CD14-positive monocyte (primary cell): ENCODE measurements around the gene FCRL3. TPM values are rescaled to one million over a fixed set of nuclear protein-coding genes. Genes with fewer than 3 reads are reported as not detected.

Experiments
- DNase-seq, 3 donors: peaks; one replicate each; pipeline ENCODE4 v3.0.0-alpha.2; 2011 to 2022
- H2AFZ ChIP-seq: 2 replicates; pipeline ENCODE4 v1.6.0; 2012; ENCODE audit warnings: mild to moderate bottlenecking, low read depth, low read length, inconsistent platforms; ENCODE audit not compliant: insufficient read depth, poor library complexity, severe bottlenecking
- H3K27ac ChIP-seq, 2 donors: 1 replicate in 1 of 2; 2 replicates in 1 of 2; pipeline ENCODE4 v1.5.1; 2012 to 2013; ENCODE audit warnings: low read length in 2 of 2, control low read depth in 1 of 2, inconsistent platforms in 1 of 2, low read depth in 1 of 2, mild to moderate bottlenecking in 1 of 2
- H3K27me3 ChIP-seq, 2 donors: one replicate each; pipeline versions ENCODE4 v1.6.0 to v1.6.1; 2011 to 2013; ENCODE audit warnings: low read length in 2 of 2; ENCODE audit not compliant: control insufficient read depth in 2 of 2, insufficient read depth in 2 of 2
- H3K36me3 ChIP-seq, 2 donors: replicated peaks in 1 of 2; 1 replicate in 1 of 2; 2 replicates in 1 of 2; pipeline versions ENCODE4 v1.5.1 to v1.6.1; 2012 to 2013; ENCODE audit warnings: low read length in 2 of 2, control low read depth in 1 of 2, inconsistent platforms in 1 of 2, mild to moderate bottlenecking in 1 of 2; ENCODE audit not compliant: insufficient read depth in 2 of 2, control insufficient read depth in 1 of 2
- H3K4me1 ChIP-seq, 2 donors: 1 replicate in 1 of 2; 2 replicates in 1 of 2; pipeline versions ENCODE4 v1.5.1 to v1.6.1; 2012 to 2013; ENCODE audit warnings: low read length in 2 of 2, control low read depth in 1 of 2, inconsistent platforms in 1 of 2, mild to moderate bottlenecking in 1 of 2, moderate library complexity in 1 of 2; ENCODE audit not compliant: insufficient read depth in 2 of 2, control insufficient read depth in 1 of 2
- H3K4me2 ChIP-seq: replicated peaks from 2 replicates; pipeline ENCODE3; 2012; ENCODE audit warnings: low read length, moderate library complexity, mild to moderate bottlenecking; ENCODE audit not compliant: poor library complexity, severe bottlenecking; ENCODE audit errors: extremely low read depth
- H3K4me3 ChIP-seq, 3 experiments: fragments of 200-600 bp in 1 of 3; sonication (generic) in 1 of 3; replicated peaks in 1 of 3; 1 replicate in 2 of 3; 2 replicates in 1 of 3; pipeline ENCODE4 v1.5.1; 2011 to 2013; ENCODE audit warnings: low read length in 3 of 3, mild to moderate bottlenecking in 3 of 3, control low read depth in 2 of 3, low read depth in 2 of 3, inconsistent platforms in 1 of 3, moderate library complexity in 1 of 3
- H3K79me2 ChIP-seq: 2 replicates; pipeline ENCODE4 v1.6.0; 2012; ENCODE audit warnings: mild to moderate bottlenecking, control low read depth, inconsistent platforms, low read length, moderate library complexity; ENCODE audit not compliant: insufficient read depth
- H3K9ac ChIP-seq: 2 replicates; pipeline ENCODE4 v1.6.0; 2017; ENCODE audit warnings: low read length, mild to moderate bottlenecking; ENCODE audit not compliant: insufficient read depth, poor library complexity, severe bottlenecking
- H3K9me3 ChIP-seq, 2 donors: replicated peaks in 1 of 2; 1 replicate in 1 of 2; 2 replicates in 1 of 2; pipeline versions ENCODE4 v1.5.1 to v1.6.1; 2012 to 2013; ENCODE audit warnings: low read length in 2 of 2, control low read depth in 1 of 2; ENCODE audit not compliant: control insufficient read depth in 1 of 2, insufficient read depth in 1 of 2
- H4K20me1 ChIP-seq: 2 replicates; pipeline ENCODE4 v1.6.0; 2012; ENCODE audit warnings: mild to moderate bottlenecking, low read length, control low read depth, moderate library complexity; ENCODE audit not compliant: insufficient read depth
- H3K27ac Mint-ChIP-seq, 7 donors: one replicate each; pipeline ENCODE4 v1.8.0; 2020; ENCODE audit warnings: mild to moderate bottlenecking in 7 of 7, mixed read lengths in 7 of 7, moderate library complexity in 6 of 7, inconsistent platforms in 2 of 7
- H3K27me3 Mint-ChIP-seq, 3 donors: one replicate each; pipeline ENCODE4 v1.8.0; 2021 to 2022; ENCODE audit warnings: low read depth in 3 of 3, mild to moderate bottlenecking in 3 of 3, mixed read lengths in 3 of 3, moderate library complexity in 3 of 3, inconsistent platforms in 1 of 3
- H3K36me3 Mint-ChIP-seq, 2 donors: one replicate each; pipeline ENCODE4 v1.8.0; 2020; ENCODE audit warnings: mixed read lengths in 2 of 2, inconsistent platforms in 1 of 2, mild to moderate bottlenecking in 1 of 2
- H3K4me1 Mint-ChIP-seq: one replicate; pipeline ENCODE4 v1.8.0; 2020; ENCODE audit warnings: mild to moderate bottlenecking, mixed read lengths
- H3K4me3 Mint-ChIP-seq, 2 donors: one replicate each; pipeline ENCODE4 v1.8.0; 2020; ENCODE audit warnings: mild to moderate bottlenecking in 2 of 2, mixed read lengths in 2 of 2, moderate library complexity in 1 of 2
- H3K9me3 Mint-ChIP-seq, 7 donors: one replicate each; pipeline ENCODE4 v1.8.0; 2020 to 2022; ENCODE audit warnings: mixed read lengths in 7 of 7, mild to moderate bottlenecking in 6 of 7, moderate library complexity in 6 of 7, inconsistent platforms in 2 of 7
- WGBS: methylation state at CpG from one replicate; pipeline ENCODE4 v1.1.5; 2013; ENCODE audit warnings: missing lambda C conversion rate; ENCODE audit not compliant: insufficient coverage; 5-methylcytosine and 5-hydroxymethylcytosine counted together
- intact Hi-C, 2 donors: fragments of 100-400 bp; cut with micrococcal nuclease; formaldehyde crosslinking; loops; one replicate each; pipeline versions ENCODE4 v1.15.0 to v1.15.1; 2023
- polyA plus RNA-seq, 3 donors: library from polyadenylated mRNA; depleted of rRNA in 1 of 3; unstranded in 2 of 3; stranded (reverse) in 1 of 3; fragments of 300-500 nt in 2 of 3; fragments of >200 nt in 1 of 3; fragmentation: Illumina TruSeq in 2 of 3; gene quantifications; 1 replicate in 2 of 3; 2 replicates in 1 of 3; pipeline ENCODE4 v1.2.3, GENCODE V29; 2012 to 2021
- TF ChIP-seq, protein P1 (sequence below): fragments of 200-600 bp; IDR thresholded peaks from one replicate; pipeline ENCODE4 v1.8.0; 2022; ENCODE audit warnings: antibody characterized with exemption, mild to moderate bottlenecking

Gene FCRL3
- polyA plus RNA-seq, 3 donors, result 0.09 to 0.42 (median 0.32) TPM

DNA sequence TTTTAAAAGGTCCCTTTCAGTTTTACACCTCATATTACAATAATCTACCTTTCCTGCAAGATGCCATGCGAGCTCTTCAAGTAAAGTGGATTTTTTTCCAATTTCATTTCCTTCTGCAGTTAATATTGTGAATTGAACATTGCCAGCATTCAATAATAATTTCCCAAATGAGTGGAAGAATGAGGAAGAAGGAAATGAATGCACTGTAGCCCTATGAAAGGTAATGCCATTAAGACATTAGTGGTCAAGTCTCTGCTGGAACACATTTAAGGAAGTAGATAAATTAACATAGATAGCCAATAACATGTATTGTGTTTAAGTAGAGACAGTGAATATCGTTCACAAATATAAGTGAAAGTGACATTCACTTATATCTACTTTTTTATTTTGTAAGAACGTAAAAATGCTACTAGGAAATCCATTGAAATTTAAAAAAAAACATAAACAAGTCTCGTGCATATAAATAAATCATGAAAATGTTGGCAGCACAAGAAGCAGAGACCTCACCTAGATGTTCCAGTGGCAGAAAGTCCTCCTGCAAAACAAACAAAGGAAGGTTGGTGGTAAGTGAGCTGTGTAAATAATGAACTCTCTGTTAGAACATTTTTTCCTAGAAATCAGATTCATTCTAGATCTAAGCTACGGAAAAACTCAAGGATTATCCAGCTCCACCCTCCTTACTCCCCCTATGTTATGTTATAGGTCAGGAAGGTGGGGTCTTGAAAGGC, 17.7 kb downstream of the FCRL3 start:
- TF ChIP-seq, protein P1, sequence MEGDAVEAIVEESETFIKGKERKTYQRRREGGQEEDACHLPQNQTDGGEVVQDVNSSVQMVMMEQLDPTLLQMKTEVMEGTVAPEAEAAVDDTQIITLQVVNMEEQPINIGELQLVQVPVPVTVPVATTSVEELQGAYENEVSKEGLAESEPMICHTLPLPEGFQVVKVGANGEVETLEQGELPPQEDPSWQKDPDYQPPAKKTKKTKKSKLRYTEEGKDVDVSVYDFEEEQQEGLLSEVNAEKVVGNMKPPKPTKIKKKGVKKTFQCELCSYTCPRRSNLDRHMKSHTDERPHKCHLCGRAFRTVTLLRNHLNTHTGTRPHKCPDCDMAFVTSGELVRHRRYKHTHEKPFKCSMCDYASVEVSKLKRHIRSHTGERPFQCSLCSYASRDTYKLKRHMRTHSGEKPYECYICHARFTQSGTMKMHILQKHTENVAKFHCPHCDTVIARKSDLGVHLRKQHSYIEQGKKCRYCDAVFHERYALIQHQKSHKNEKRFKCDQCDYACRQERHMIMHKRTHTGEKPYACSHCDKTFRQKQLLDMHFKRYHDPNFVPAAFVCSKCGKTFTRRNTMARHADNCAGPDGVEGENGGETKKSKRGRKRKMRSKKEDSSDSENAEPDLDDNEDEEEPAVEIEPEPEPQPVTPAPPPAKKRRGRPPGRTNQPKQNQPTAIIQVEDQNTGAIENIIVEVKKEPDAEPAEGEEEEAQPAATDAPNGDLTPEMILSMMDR, result no peak
- no peak overlapping the region for H3K27ac Mint-ChIP-seq
- intact Hi-C loops, result loop anchor here in 1 of 2 donors (10.0 kb wide), 1 partner anchor 98 kb away; no protein-coding TSS in a partner anchor
- H3K36me3 Mint-ChIP-seq, result no peaks in the 10 kb centered on the region
- no peaks in the 10 kb centered on the region for H3K36me3 ChIP-seq
- H3K4me3 Mint-ChIP-seq, result no peak overlapping the region
- no CpG with 5 or more reads among the region's 5 CpGs for WGBS
- no peaks in the 10 kb centered on the region for H3K4me1 ChIP-seq
- no peak overlapping the region for H3K4me3 ChIP-seq
- H3K9me3 Mint-ChIP-seq, result peaks cover 0 to 3% (median 2%) of the 10 kb centered on the region in 7 donors
- H3K4me2 ChIP-seq, result no peak overlapping the region
- no peaks in the 10 kb centered on the region for H3K79me2 ChIP-seq
- peaks cover 14 to 36% (median 24%) of the 10 kb centered on the region in 3 donors for H3K27me3 Mint-ChIP-seq
- no peak overlapping the region for H2AFZ ChIP-seq
- no peaks in the 10 kb centered on the region for H3K4me1 Mint-ChIP-seq
- H3K27me3 ChIP-seq, result peaks cover 21 to 39% of the 10 kb centered on the region in 2 donors
- H3K27ac ChIP-seq, result no peak overlapping the region
- no peaks in the 10 kb centered on the region for H4K20me1 ChIP-seq
- no peak overlapping the region for H3K9ac ChIP-seq
- no peak for DNase-seq
- no peaks in the 10 kb centered on the region for H3K9me3 ChIP-seq

DNA sequence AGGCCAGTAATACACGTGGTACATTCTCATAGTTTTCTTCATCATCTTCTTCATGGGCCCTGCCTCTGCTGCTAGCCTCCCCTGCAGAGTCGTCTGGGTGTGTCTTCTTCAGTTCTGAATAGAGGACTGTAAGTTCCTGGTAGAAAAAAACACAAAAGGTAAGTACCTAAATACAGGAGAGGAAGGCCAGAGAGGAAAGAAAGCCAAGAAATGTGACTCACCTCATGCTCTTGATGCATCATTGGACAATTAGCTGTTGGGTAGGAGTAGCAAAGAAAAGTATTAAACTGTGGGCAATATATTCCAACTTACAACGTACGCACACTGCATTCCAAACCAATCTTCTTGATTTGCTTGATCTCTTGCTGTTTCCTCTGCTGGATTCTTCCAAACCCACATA, 21.8 kb downstream of the FCRL3 start:
- Histone ChIP-seq H3K36me3 (no peaks in the 10 kb centered on the region), H3K27ac (no peak overlapping the region), H3K9me3 (peaks cover 8 to 9% of the 10 kb centered on the region in 2 donors), H3K4me2 (no peak overlapping the region), H3K4me3 (no peak overlapping the region), H3K9ac (no peak overlapping the region), H3K4me1 (no peaks in the 10 kb centered on the region), H3K79me2 (no peaks in the 10 kb centered on the region), H2AFZ (no peak overlapping the region), H4K20me1 (no peaks in the 10 kb centered on the region), H3K27me3 (peaks cover 7 to 17% of the 10 kb centered on the region in 2 donors)
- H3K36me3 Mint-ChIP-seq, result no peaks in the 10 kb centered on the region
- H3K4me1 Mint-ChIP-seq, result no peaks in the 10 kb centered on the region
- TF ChIP-seq, protein P1, result no peak
- peaks cover 7 to 13% (median 10%) of the 10 kb centered on the region in 3 donors for H3K27me3 Mint-ChIP-seq
- DNase-seq, result no peak
- H3K4me3 Mint-ChIP-seq, result no peak overlapping the region
- H3K9me3 Mint-ChIP-seq, result peaks cover 11 to 26% (median 20%) of the 10 kb centered on the region in 7 donors
- intact Hi-C loops, result no loop called here
- no peak overlapping the region for H3K27ac Mint-ChIP-seq
- WGBS, result 100% methylated on average over 2 of the region's 4 CpGs
